GM12872 (cell line): ENCODE results near the gene ERICH4.

Experiments used
- CTCF ChIP-seq: IDR thresholded peaks from 3 replicates; pipeline ENCODE4 v1.5.1; 2011; ENCODE audit warnings: low read depth, mild to moderate bottlenecking, low read length, moderate library complexity; ENCODE audit not compliant: insufficient read depth

Gene ERICH4

DNA sequence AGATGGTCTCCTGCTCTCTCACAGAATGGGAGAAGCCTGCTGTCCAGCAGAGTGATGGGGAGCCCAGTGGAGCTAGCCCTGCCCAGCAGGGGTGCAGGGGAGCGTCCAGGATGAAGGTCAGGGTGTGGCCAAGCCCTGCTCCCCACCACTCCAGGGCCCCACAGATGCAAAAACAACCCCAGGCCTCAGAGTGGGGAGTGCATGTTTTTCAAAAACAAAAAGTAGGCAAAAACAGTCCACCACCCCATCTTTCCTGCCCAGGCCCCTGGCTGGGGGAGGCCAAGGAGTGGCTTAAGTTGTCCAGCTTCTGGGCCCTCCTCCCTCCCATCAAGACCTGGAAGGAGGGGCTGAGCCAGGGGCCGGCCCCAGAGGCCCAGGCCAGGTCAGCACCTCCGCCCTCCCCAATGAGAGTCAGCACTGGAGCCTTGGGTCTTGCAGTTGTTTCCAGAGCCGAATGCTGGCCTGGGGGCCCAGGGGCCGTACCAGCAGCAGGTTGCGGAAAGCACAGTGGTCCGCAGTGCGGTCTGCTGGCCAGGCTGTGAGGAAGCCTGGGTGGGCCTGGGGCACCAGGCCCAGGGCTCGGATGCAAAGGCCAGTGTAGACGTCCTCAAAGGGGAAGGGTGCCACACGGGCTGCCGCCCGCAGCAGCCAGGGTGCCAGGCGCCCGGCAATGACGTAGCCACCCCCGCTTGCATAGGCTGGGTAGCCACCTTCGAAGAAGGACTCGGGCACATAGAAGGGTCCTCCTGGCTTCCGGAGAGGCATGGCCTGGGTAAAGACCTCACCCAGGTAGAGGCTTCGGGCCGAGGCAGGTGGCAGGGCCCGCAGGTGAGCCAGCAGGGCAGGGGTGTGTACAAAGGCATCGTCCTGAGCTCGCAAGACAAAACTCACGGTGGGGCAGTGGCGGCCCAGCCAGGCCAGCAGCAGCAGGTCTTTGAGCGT, 17.5 kb upstream of the ERICH4 start:
- no peak for TF ChIP-seq CTCF

DNA sequence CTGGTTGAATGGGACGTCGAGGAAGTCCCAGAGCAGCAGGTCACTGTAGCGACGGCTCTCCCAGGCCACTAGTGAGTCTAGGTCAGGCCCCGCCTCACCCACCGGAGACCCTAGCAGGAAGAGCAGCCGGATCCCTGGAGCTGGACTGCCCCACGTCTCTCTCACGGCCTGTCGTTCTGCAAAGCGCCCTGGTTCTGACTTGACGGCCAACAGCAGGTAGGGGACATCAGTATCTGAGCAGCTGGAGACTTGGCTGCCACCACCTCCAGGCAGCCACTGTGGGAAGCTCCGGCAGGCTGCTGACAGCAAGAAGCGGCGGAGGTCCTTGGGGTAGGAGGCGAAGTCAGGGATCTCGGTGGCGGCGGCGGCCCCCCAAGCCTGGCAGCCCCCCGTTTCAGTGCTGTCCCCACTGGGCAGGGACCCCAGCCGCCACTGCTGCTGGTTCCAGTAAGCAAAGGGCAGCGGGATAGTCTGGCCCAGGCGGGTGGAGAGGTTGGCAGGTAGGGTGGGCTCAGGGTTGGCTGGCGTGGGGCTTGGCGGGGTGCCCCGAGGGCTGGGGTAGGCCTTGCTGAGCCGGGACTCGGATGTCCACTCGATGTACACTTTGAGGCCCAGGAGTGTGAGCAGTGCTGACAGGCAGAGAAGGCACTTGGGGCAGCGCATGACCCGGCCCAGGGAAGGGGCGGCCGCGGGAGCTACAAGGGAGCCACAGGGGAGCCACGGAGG, 16.7 kb upstream of the ERICH4 start:
- TF ChIP-seq CTCF, result no peak

DNA sequence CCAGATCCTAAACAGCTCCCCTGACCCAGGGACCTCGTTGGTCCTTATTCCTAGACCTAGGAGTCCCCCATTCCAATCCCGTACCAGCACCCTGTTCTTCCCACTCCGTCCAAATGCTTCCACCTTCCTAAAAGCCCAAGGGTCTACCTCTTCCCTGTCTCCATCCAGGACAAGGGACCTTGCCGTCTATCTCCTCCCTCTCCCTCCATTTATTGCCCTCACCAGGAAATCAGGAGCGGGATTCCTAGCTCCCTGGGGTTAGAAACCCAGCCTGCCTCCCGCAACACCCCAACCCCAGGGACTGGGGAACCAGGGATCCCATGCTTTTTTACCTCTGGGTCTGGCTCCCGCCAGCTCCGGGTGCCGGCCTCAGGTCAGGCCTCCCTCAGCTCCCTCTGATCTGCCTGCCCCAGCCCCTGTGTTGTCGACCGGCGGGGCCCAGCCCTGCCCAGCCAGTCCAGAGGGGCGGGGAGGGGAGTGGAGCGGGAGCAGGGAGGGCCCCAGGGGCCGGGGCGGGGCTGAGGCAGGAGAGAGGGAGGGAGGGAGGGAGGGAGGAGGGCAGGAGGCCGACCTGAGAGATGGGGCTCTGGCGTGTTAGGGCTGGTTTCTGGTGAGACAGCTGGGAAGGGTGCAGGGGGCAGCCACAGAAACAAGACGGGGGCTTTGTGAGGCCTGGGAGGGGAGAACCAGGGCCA, 15.9 kb upstream of the ERICH4 start, which contains the start of gene B3GNT8:
TSS of gene B3GNT8 (minus strand) at position 423 of the 695 bp plus-strand sequence. CDS start 596 bp downstream, outside the sequence.
- no peak for TF ChIP-seq CTCF

- TF ChIP-seq CTCF, result no peak
Observed at GRCh38 chr19:41427647-41428480, 15.1 kb upstream of the ERICH4 start.

- no peak for TF ChIP-seq CTCF
Observed at GRCh38 chr19:41428481-41428859, 14.5 kb upstream of the ERICH4 start.

DNA sequence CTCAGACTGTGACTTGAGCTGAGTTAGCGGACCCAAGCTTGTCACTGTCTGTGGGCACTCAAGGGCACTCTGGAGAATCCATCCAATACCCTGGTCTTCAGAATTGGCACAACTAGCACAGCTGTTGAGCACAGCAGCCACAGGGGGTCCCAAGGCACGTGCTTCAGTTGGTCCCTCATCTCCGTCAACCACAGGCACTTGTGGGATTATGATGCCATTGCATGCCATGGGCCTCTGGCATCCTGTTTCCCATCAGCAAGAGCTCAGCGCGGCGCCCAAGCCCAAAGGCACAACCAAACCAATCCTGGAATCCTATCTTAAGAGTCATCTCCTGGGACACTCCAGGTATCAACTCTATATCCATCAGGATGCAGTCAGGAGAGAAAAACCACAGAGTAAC, 12.0 kb upstream of the ERICH4 start:
- no peak for TF ChIP-seq CTCF
